IMR-90 (cell line): ENCODE results near the gene CCDC146. TPM values are rescaled to one million over a fixed set of nuclear protein-coding genes. Genes with fewer than 3 reads are reported as not detected.

Experiments used
- ATAC-seq: fragments of 200-7000 bp; cut with Tn5 transposase; 2 replicates; pipeline ENCODE4 v1.9.1; 2020; ENCODE audit warnings: low read depth, mild to moderate bottlenecking, moderate library complexity
- BruUV-seq: library from RNA; stranded (reverse); fragments of 400-500 nt; replicated peaks from 2 replicates; lab custom pipeline; 2021; lab: Mats Ljungman, UMichigan
- CTCF ChIA-PET: fragments of 300-600 bp; formaldehyde crosslinking; extraction: SDS; loops from one replicate; lab custom pipeline; 2021; ENCODE audit warnings: antibody characterized with exemption; lab: Yijun Ruan, JAX
- POLR2A ChIA-PET: fragments of 300-600 bp; sonication (Branson Sonifier 250); formaldehyde crosslinking; loops from one replicate; lab custom pipeline; 2022; ENCODE audit warnings: antibody characterized with exemption; ENCODE audit not compliant: unreplicated experiment; lab: Charles Lee
- DNase-seq: peaks from one replicate; pipeline ENCODE4 v3.0.0; 2013
- H2AFZ ChIP-seq: replicated peaks from 2 replicates; pipeline ENCODE3; 2013; ENCODE audit warnings: low read length, mild to moderate bottlenecking; ENCODE audit not compliant: poor library complexity
- H2AK5ac ChIP-seq: 2 replicates; pipeline ENCODE4 v1.6.1; 2013; ENCODE audit warnings: low read depth, low read length, inconsistent platforms
- H2AK9ac ChIP-seq: replicated peaks from 2 replicates; pipeline ENCODE3; 2013; ENCODE audit warnings: mild to moderate bottlenecking, low read depth, low read length, moderate library complexity; ENCODE audit not compliant: poor library complexity
- H2BK120ac ChIP-seq: 2 replicates; pipeline ENCODE4 v1.6.1; 2013; ENCODE audit warnings: low read depth, low read length, inconsistent platforms
- H2BK15ac ChIP-seq: 3 replicates; pipeline ENCODE4 v1.6.1; 2013; ENCODE audit warnings: low read depth, low read length, inconsistent platforms
- H2BK20ac ChIP-seq: 2 replicates; pipeline ENCODE4 v1.6.1; 2013; ENCODE audit warnings: low read depth, mild to moderate bottlenecking, inconsistent platforms, low read length, moderate library complexity
- H2BK5ac ChIP-seq: 2 replicates; pipeline ENCODE4 v1.6.1; 2013; ENCODE audit warnings: mild to moderate bottlenecking, low read depth, low read length, inconsistent platforms; ENCODE audit not compliant: poor library complexity, severe bottlenecking
- H3K14ac ChIP-seq: replicated peaks from 2 replicates; pipeline ENCODE4 v1.6.1; 2013; ENCODE audit warnings: low read depth, low read length, inconsistent platforms
- H3K18ac ChIP-seq: 2 replicates; pipeline ENCODE4 v1.6.1; 2013; ENCODE audit warnings: low read depth, low read length, control low read depth
- H3K23ac ChIP-seq: 2 replicates; pipeline ENCODE4 v1.6.1; 2013; ENCODE audit warnings: low read depth, low read length, inconsistent platforms
- H3K27ac ChIP-seq: 2 replicates; pipeline ENCODE4 v1.5.1; 2013; ENCODE audit warnings: mild to moderate bottlenecking, control low read depth, low read length; ENCODE audit not compliant: insufficient read depth
- H3K27me3 ChIP-seq: 2 replicates; pipeline ENCODE4 v1.6.1; 2013; ENCODE audit warnings: low read length; ENCODE audit not compliant: control insufficient read depth, insufficient read depth
- H3K36me3 ChIP-seq: 2 replicates; pipeline ENCODE4 v1.6.1; 2013; ENCODE audit warnings: low read length, mixed read lengths; ENCODE audit not compliant: control insufficient read depth, insufficient read depth
- H3K4ac ChIP-seq: 2 replicates; pipeline ENCODE4 v1.6.1; 2013; ENCODE audit warnings: low read depth, low read length, inconsistent platforms
- H3K4me1 ChIP-seq: 2 replicates; pipeline ENCODE4 v1.6.1; 2013; ENCODE audit warnings: low read length, mixed read lengths; ENCODE audit not compliant: control insufficient read depth, insufficient read depth
- H3K4me2 ChIP-seq: 2 replicates; pipeline ENCODE4 v1.6.1; 2013; ENCODE audit warnings: low read depth, mild to moderate bottlenecking, control low read depth, low read length, moderate library complexity
- H3K4me3 ChIP-seq: 2 replicates; pipeline ENCODE4 v1.5.1; 2013; ENCODE audit warnings: low read depth, mild to moderate bottlenecking, control low read depth, low read length, moderate library complexity; ENCODE audit not compliant: insufficient read depth
- H3K56ac ChIP-seq: 2 replicates; pipeline ENCODE4 v1.6.1; 2013; ENCODE audit warnings: low read length, inconsistent platforms; ENCODE audit not compliant: insufficient read depth; ENCODE audit errors: extremely low read depth
- H3K79me1 ChIP-seq, 2 experiments: 2 replicates each; pipeline ENCODE4 v1.6.1; 2013; ENCODE audit warnings: low read length in 2 of 2, inconsistent platforms in 1 of 2, low read depth in 1 of 2
- H3K9ac ChIP-seq: 2 replicates; pipeline ENCODE4 v1.6.1; 2013; ENCODE audit warnings: low read depth, low read length, control low read depth
- H3K9me1 ChIP-seq: 2 replicates; pipeline ENCODE4 v1.6.1; 2013; ENCODE audit warnings: low read length, inconsistent platforms; ENCODE audit not compliant: insufficient read depth
- H3K9me3 ChIP-seq: 2 replicates; pipeline ENCODE4 v1.6.1; 2013; ENCODE audit warnings: low read length; ENCODE audit not compliant: control insufficient read depth, insufficient read depth
- H4K20me1 ChIP-seq: 2 replicates; pipeline ENCODE4 v1.6.1; 2013; ENCODE audit warnings: low read length, inconsistent platforms; ENCODE audit not compliant: insufficient read depth
- H4K5ac ChIP-seq: 2 replicates; pipeline ENCODE4 v1.6.1; 2013; ENCODE audit warnings: mild to moderate bottlenecking, low read depth, low read length, control low read depth
- H4K8ac ChIP-seq, 2 experiments: 2 replicates each; pipeline ENCODE4 v1.6.1; 2013; ENCODE audit warnings: low read depth in 2 of 2, low read length in 2 of 2, control low read depth in 1 of 2, inconsistent platforms in 1 of 2
- H4K91ac ChIP-seq: 2 replicates; pipeline ENCODE4 v1.6.1; 2013; ENCODE audit warnings: low read depth, low read length, inconsistent platforms; ENCODE audit not compliant: insufficient read depth
- BHLHE40 ChIP-seq: fragments of 150-350 bp; IDR thresholded peaks from 2 replicates; pipeline ENCODE4 v1.6.1; 2016; ENCODE audit warnings: mild to moderate bottlenecking, low read depth, low read length
- CHD1 ChIP-seq: IDR thresholded peaks from 2 replicates; pipeline ENCODE4 v1.6.1; 2012; ENCODE audit warnings: low read depth, low read length, improper control_type of control experiment
- CTCF ChIP-seq: conservative IDR thresholded peaks from 2 replicates; pipeline ENCODE4 v1.5.1; 2012; ENCODE audit warnings: mild to moderate bottlenecking, low read depth, low read length, improper control_type of control experiment
- MAFK ChIP-seq: IDR thresholded peaks from 2 replicates; pipeline ENCODE4 v1.6.1; 2012; ENCODE audit warnings: low read depth, low read length, improper control_type of control experiment
- MAZ ChIP-seq: IDR thresholded peaks from 2 replicates; pipeline ENCODE4 v1.6.1; 2012; ENCODE audit warnings: low read depth, mild to moderate bottlenecking, low read length, improper control_type of control experiment, moderate library complexity, borderline replicate concordance
- MXI1 ChIP-seq: IDR thresholded peaks from 2 replicates; pipeline ENCODE4 v1.6.1; 2012; ENCODE audit warnings: low read depth, mild to moderate bottlenecking, low read length, moderate library complexity, borderline replicate concordance
- RAD21 ChIP-seq: IDR thresholded peaks from 2 replicates; pipeline ENCODE4 v1.6.1; 2012; ENCODE audit warnings: low read length, improper control_type of control experiment
- RCOR1 ChIP-seq: IDR thresholded peaks from 2 replicates; pipeline ENCODE4 v1.6.1; 2012; ENCODE audit warnings: mild to moderate bottlenecking, low read length, improper control_type of control experiment; ENCODE audit not compliant: insufficient replicate concordance
- USF2 ChIP-seq: fragments of 150-350 bp; IDR thresholded peaks from 2 replicates; pipeline ENCODE4 v1.6.1; 2017; ENCODE audit warnings: mild to moderate bottlenecking, antibody characterized with exemption, low read length, low read depth
- WGBS, 2 experiments: methylation state at CpG; one replicate each; pipeline versions ENCODE4 v1.1.5 to v1.1.7; 2013; ENCODE audit warnings: missing lambda C conversion rate in 2 of 2; ENCODE audit not compliant: insufficient read length in 1 of 2; ENCODE audit errors: extremely low coverage in 2 of 2; 5-methylcytosine and 5-hydroxymethylcytosine counted together
- dilution Hi-C: fragments of 300-500 bp; cut with HindIII; formaldehyde crosslinking; loops from one replicate; pipeline ENCODE4 v1.14.3; 2018; ENCODE audit warnings: low sequenced_read_pairs; ENCODE audit not compliant: unreplicated experiment
- in situ Hi-C: fragments of 300-500 bp; cut with MboI; formaldehyde crosslinking; loops from 3 replicates; pipeline ENCODE4 v1.14.3; 2019; ENCODE audit warnings: low sequenced_read_pairs, inconsistent platforms, mixed read lengths
- intact Hi-C: fragments of 100-400 bp; cut with micrococcal nuclease; formaldehyde crosslinking; loops from 2 replicates; pipeline ENCODE4 v1.10.0; 2022
- polyA plus RNA-seq, 3 experiments: library from polyadenylated mRNA; depleted of rRNA; stranded (reverse); fragments of >200 nt; gene quantifications; 2 replicates each; pipeline ENCODE4 v1.2.3, GENCODE V29; 2012; ENCODE audit warnings: low replicate concordance in 1 of 3
- total RNA-seq: library from RNA; depleted of rRNA; stranded (reverse); fragments of >200 nt; gene quantifications from 2 replicates; pipeline ENCODE4 v1.2.3, GENCODE V29; 2012

Gene CCDC146
- total and polyA plus RNA-seq, 2 of the 4 experiments (the other 2 are of a cell fraction) = 0.54 to 1.7 TPM

- DNase-seq = no peak
- H4K20me1 ChIP-seq = no peaks in the 10 kb centered on the region
- no TSS peak for BruUV-seq
These were observed 116.3 kb downstream of the CCDC146 start for GRCh38 chr7:77238703-77239136.

More at GRCh38 chr7:77238703-77239136, 116.3 kb downstream of the CCDC146 start:
- no peak overlapping the region for H2AK9ac ChIP-seq
- no peak overlapping the region for H2AFZ ChIP-seq
- H2BK15ac ChIP-seq = no peak overlapping the region; the same call in 2 of the 3 replicates
- H3K4me2 ChIP-seq = no peak overlapping the region
- H3K79me1 ChIP-seq = no peaks in the 10 kb centered on the region
- H3K27ac ChIP-seq = peak overlapping the region; percentile 17; the same call in 1 of the 2 replicates
- H2BK5ac ChIP-seq = no peak overlapping the region
- ChIA-PET POLR2A (no interaction called here), CTCF (interaction anchor here (0.5 to 1.7 kb wide), 2 partner anchors 9 to 69 kb away, joined by 3 to 7 read pairs; no protein-coding TSS in a partner anchor)
- 0 out of 2 replicates have a peak overlapping the region, but pooled peaks have one; percentile 8 for H3K4ac ChIP-seq
- H4K5ac ChIP-seq = peak overlapping the region; percentile 27
- H3K36me3 ChIP-seq = no peaks in the 10 kb centered on the region
- peak overlapping the region; percentile 21; the same call in 1 of the 2 replicates for H2AK5ac ChIP-seq
- peak overlapping the region; percentile 28; the same call in 1 of the 2 replicates for H4K91ac ChIP-seq
- no peak for ATAC-seq
- peaks cover 11% of the 10 kb centered on the region for H3K4me1 ChIP-seq
- no peak overlapping the region for H3K4me3 ChIP-seq
- WGBS, 2 experiments = no CpG with 5 or more reads among the region's 2 CpGs
- peak overlapping the region; percentile 45; the same call in 1 of the 2 replicates for H2BK120ac ChIP-seq
- peak overlapping the region; percentile 29; the same call in 1 of the 2 replicates for H3K14ac ChIP-seq
- TF ChIP-seq MAFK (no peak), BHLHE40 (no peak), CTCF (no peak), RAD21 (no peak), MXI1 (no peak), USF2 (no peak), CHD1 (no peak), RCOR1 (no peak), MAZ (no peak)
- dilution Hi-C loops = no loop called here
- H3K9ac ChIP-seq = no peak overlapping the region
- intact Hi-C loops = loop anchor here (5.0 kb wide), 1 partner anchor 41 kb away; the partner anchor contains the start of gene FGL2
- no peaks in the 10 kb centered on the region for H3K27me3 ChIP-seq
- peaks cover 4% of the 10 kb centered on the region; the same call in 1 of the 2 replicates for H3K9me1 ChIP-seq
- in situ Hi-C loops = no loop called here
- H2BK20ac ChIP-seq = peak overlapping the region; percentile 20; the same call in 1 of the 2 replicates
- H3K9me3 ChIP-seq = no peaks in the 10 kb centered on the region
- no peak overlapping the region for H3K56ac ChIP-seq
- H4K8ac ChIP-seq = no peak overlapping the region
- peak overlapping the region; percentile 79 for H3K18ac ChIP-seq
- H3K23ac ChIP-seq = peak overlapping the region; percentile 19; the same call in 1 of the 2 replicates
